Fibroblast of skin of right quadriceps (primary cell): Measurements from ENCODE around the gene FRMD4A.
A peak's percentile ranks its signal among the peaks of the same experiment; 100 is the strongest.
"Not testable (repeated sequence)": the region's sequence is repeated elsewhere in the genome, so short reads cannot be mapped to it uniquely, and the experiment has no call there.

Experiments used
- DNase-seq: peaks from one replicate; pipeline ENCODE4 v3.0.0-alpha.2; 2013

The FRMD4A gene

GRCh38 chr10:13731799-13732198 lies 598.9 kb downstream of the FRMD4A start:
- no peak for DNase-seq

- no peak for DNase-seq
Measured at GRCh38 chr10:13730956-13731355, 599.8 kb downstream of the FRMD4A start.

GRCh38 chr10:13730306-13730652 lies 600.4 kb downstream of the FRMD4A start:
- DNase-seq = no peak

- no peak for DNase-seq
Measured at GRCh38 chr10:13729586-13730305, 601.0 kb downstream of the FRMD4A start.

GRCh38 chr10:13728898-13729535 lies 601.7 kb downstream of the FRMD4A start:
- no peak for DNase-seq

GRCh38 chr10:13725594-13725993 lies 605.1 kb downstream of the FRMD4A start:
- DNase-seq = no peak

GRCh38 chr10:13724484-13724883 lies 606.2 kb downstream of the FRMD4A start:
- DNase-seq = peak; percentile 71

- no peak for DNase-seq
Measured at GRCh38 chr10:13722747-13723653, 607.7 kb downstream of the FRMD4A start.

- no peak for DNase-seq
Measured at GRCh38 chr10:13721486-13721885, 609.2 kb downstream of the FRMD4A start.

GRCh38 chr10:13720699-13721098 lies 610.0 kb downstream of the FRMD4A start:
- no peak for DNase-seq

GRCh38 chr10:13719425-13719824 lies 611.3 kb downstream of the FRMD4A start:
- no peak for DNase-seq

- DNase-seq = no peak
Measured at GRCh38 chr10:13718820-13719219, 611.9 kb downstream of the FRMD4A start.

- DNase-seq = peak; percentile 88
Measured at GRCh38 chr10:13717936-13718772, 612.6 kb downstream of the FRMD4A start.

- DNase-seq = no peak
Measured at GRCh38 chr10:13717571-13717935, 613.2 kb downstream of the FRMD4A start.

- peak; percentile 66 for DNase-seq
Measured at GRCh38 chr10:13716081-13717071, 614.3 kb downstream of the FRMD4A start.

- not testable (repeated sequence) for DNase-seq
Measured at GRCh38 chr10:13715596-13715995, 615.1 kb downstream of the FRMD4A start.

- no peak for DNase-seq
Measured at GRCh38 chr10:13715100-13715499, 615.6 kb downstream of the FRMD4A start.

- peak; percentile 98 for DNase-seq
Measured at GRCh38 chr10:13712837-13713581, 617.7 kb downstream of the FRMD4A start.

GRCh38 chr10:13712476-13712836 lies 618.3 kb downstream of the FRMD4A start:
- DNase-seq = no peak

GRCh38 chr10:13711291-13711690 lies 619.4 kb downstream of the FRMD4A start:
- DNase-seq = no peak
